Lung (tissue), 12 donors: ENCODE measurements around the gene CDK5RAP3. TPM values are rescaled to one million over a fixed set of nuclear protein-coding genes. Genes with fewer than 3 reads are reported as not detected.
A peak's percentile ranks its signal among the peaks of the same experiment; 100 is the strongest.

ENCODE experiments used
- ATAC-seq: fragments of 200-7000 bp; cut with Tn5 transposase; one replicate; pipeline ENCODE4 v1.9.1; 2020; ENCODE audit warnings: moderate number of reproducible peaks; ENCODE audit not compliant: insufficient read depth, low FRiP score
- DNase-seq, 3 donors: peaks; one replicate each; pipeline ENCODE4 v3.0.0-alpha.2; 2013 to 2017
- H3K27ac ChIP-seq, 2 donors: one replicate each; pipeline ENCODE4 v1.5.1; 2013; ENCODE audit warnings: mild to moderate bottlenecking in 2 of 2, moderate library complexity in 2 of 2, control low read depth in 1 of 2, inconsistent platforms in 1 of 2, low read depth in 1 of 2, low read length in 1 of 2
- H3K27me3 ChIP-seq, 3 donors: one replicate each; pipeline ENCODE4 v1.5.1; 2013; ENCODE audit warnings: low read length in 2 of 3; ENCODE audit not compliant: control insufficient read depth in 3 of 3, insufficient read depth in 3 of 3
- H3K36me3 ChIP-seq, 4 donors: one replicate each; pipeline ENCODE4 v1.5.1; 2013; ENCODE audit warnings: low read length in 4 of 4, mild to moderate bottlenecking in 1 of 4, moderate library complexity in 1 of 4; ENCODE audit not compliant: control insufficient read depth in 4 of 4, insufficient read depth in 4 of 4
- H3K4me1 ChIP-seq, 5 donors: one replicate each; pipeline ENCODE4 v1.5.1; 2013; ENCODE audit warnings: low read length in 5 of 5, mild to moderate bottlenecking in 2 of 5, moderate library complexity in 1 of 5; ENCODE audit not compliant: control insufficient read depth in 5 of 5, insufficient read depth in 5 of 5
- H3K4me3 ChIP-seq: one replicate; pipeline ENCODE4 v1.5.1; 2013; ENCODE audit warnings: mild to moderate bottlenecking, control low read depth, moderate library complexity
- H3K9ac ChIP-seq, 2 donors: one replicate each; pipeline ENCODE4 v1.5.1; 2013; ENCODE audit warnings: low read length in 2 of 2, control low read depth in 1 of 2; ENCODE audit not compliant: insufficient read depth in 1 of 2
- H3K9me3 ChIP-seq, 4 donors: one replicate each; pipeline ENCODE4 v1.5.1; 2013; ENCODE audit warnings: low read length in 3 of 4, mild to moderate bottlenecking in 1 of 4, moderate library complexity in 1 of 4; ENCODE audit not compliant: control insufficient read depth in 4 of 4, insufficient read depth in 3 of 4
- WGBS, 2 donors: extraction: QIAGEN DNeasy Blood & Tissue Kit; methylation state at CpG; one replicate each; pipeline ENCODE4 v1.1.7; 2013; 5-methylcytosine and 5-hydroxymethylcytosine counted together
- polyA plus RNA-seq, 2 donors: library from polyadenylated mRNA; stranded (reverse); fragments of 200-250 nt; gene quantifications; one replicate each; pipeline ENCODE4 v1.2.1, GENCODE V29; 2013
- total RNA-seq, 2 donors: library from RNA; depleted of rRNA in 1 of 2; stranded (reverse); fragments of >200 nt in 1 of 2; gene quantifications; one replicate each; pipeline ENCODE4 v1.2.1, GENCODE V29; 2014 to 2021
- TF ChIP-seq, protein P1 (sequence below): IDR thresholded peaks from 2 replicates; pipeline ENCODE4 v1.5.1; 2012; ENCODE audit warnings: mild to moderate bottlenecking; ENCODE audit errors: control extremely low read depth, extremely low read depth
- donor health status: control.
- donor health status: control.
- donor health status: Bipolar disorder and iron deficiency.
- donor health status: healthy.
- donor health status: DM: yes; HTN: yes; CAD: no.

CDK5RAP3 gene
- total and polyA plus RNA-seq, 4 donors = 129 to 212 (median 153) TPM

DNA sequence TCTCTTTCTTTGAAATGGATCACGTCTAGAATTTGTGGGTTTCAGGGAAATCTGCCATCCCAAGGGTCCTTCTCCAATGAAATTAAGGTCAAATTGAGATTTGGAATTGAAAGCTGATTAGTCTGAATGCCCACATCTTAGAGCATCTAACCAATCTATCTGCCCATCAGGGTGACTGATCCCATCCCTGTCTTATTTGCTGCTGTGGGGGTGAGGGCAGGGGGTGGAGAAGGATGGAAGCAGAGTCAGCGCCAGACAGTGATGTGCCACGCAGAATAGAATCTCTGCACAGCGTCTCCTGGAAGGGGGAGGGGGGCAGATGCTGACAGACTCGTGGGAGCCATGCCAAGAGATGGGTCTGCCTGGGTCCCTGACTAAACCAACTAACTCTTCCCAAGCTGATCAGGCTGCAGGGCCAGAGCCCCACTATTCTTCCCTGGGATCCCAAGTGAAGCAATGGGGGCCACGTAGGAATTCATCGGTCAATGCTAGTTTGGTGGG, 32.1 kb downstream of the CDK5RAP3 start:
- Histone ChIP-seq H3K27me3 (no peaks in the 10 kb centered on the region), H3K9ac (no peak overlapping the region), H3K36me3 (no peaks in the 10 kb centered on the region), H3K4me1 (peaks cover 0 to 16% (median 8%) of the 10 kb centered on the region in 5 donors), H3K4me3 (no peak overlapping the region), H3K27ac (peak overlapping the region in 1 of 2 donors; percentile 8), H3K9me3 (no peaks in the 10 kb centered on the region)
- no peak for DNase-seq
- ATAC-seq = no peak
- 72 to 73% methylated on average over 7 of the region's 7 CpGs for WGBS, 2 donors
- TF ChIP-seq, protein P1, sequence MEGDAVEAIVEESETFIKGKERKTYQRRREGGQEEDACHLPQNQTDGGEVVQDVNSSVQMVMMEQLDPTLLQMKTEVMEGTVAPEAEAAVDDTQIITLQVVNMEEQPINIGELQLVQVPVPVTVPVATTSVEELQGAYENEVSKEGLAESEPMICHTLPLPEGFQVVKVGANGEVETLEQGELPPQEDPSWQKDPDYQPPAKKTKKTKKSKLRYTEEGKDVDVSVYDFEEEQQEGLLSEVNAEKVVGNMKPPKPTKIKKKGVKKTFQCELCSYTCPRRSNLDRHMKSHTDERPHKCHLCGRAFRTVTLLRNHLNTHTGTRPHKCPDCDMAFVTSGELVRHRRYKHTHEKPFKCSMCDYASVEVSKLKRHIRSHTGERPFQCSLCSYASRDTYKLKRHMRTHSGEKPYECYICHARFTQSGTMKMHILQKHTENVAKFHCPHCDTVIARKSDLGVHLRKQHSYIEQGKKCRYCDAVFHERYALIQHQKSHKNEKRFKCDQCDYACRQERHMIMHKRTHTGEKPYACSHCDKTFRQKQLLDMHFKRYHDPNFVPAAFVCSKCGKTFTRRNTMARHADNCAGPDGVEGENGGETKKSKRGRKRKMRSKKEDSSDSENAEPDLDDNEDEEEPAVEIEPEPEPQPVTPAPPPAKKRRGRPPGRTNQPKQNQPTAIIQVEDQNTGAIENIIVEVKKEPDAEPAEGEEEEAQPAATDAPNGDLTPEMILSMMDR = no peak

DNA sequence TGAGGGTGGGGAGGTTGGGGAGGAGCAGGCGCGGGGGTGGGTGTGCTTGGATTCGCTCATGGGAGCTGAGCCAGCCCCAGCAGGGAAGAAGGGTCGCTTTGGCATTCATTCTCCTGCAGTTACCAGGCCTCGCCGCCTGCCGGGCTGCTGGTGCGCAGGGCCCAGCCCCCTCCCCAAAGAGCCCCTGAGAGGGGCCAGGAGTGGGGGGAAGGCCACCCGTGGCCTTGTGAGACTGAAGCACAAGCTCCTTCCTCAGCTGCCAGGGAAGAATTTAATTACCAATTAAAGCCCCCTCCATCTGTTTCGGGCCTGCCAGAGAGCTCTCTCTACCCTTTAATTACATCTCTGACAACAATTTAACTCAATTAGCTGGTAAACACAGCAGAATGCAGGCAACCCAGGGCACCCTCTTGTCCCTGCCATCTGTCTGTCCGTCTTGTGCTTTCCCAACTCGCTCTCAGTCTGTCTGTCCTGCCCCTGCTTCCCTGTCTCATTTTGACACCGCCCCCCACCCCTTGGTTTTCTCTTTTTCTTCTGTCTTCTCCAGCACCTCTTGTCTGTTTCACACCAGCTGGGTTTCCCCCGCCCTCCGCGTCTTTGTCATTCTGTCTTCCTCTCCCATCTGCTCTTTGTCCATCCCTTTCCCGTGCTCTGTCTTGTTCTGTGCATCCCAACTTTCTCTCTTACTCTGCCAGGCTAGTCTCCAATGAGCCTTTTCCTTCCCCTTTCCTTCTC, 32.7 kb downstream of the CDK5RAP3 start:
- Histone ChIP-seq H3K9me3 (no peaks in the 10 kb centered on the region), H3K4me3 (no peak overlapping the region), H3K36me3 (no peaks in the 10 kb centered on the region), H3K4me1 (peaks cover 0 to 16% (median 8%) of the 10 kb centered on the region in 5 donors), H3K27me3 (no peaks in the 10 kb centered on the region), H3K9ac (no peak overlapping the region), H3K27ac (peak overlapping the region in 1 of 2 donors; percentile 20)
- TF ChIP-seq, protein P1 = no peak
- WGBS, 2 donors = 79% methylated on average over 17 of the region's 17 CpGs
- ATAC-seq (no peak), DNase-seq (peak; percentile 48 to 61 (median 53))

DNA sequence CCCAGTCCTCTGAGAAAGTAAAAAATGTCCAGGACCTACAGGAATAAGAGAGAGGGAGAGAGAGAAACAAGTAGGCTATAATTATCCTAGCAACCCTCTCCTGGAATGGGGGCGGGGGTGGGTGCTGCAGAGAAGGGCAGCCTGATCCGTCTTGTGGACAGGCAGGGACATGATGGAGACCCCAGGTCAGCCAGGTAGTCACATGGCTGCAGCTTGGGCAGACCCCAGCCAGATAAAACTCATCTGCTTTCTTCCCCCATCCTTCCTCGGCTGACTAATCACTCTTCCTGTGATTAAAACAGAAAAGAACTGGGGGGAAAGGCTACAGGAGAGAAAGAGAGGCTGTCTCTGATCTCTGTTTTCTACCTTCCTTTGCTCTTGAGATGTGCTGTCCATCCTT, 34.1 kb downstream of the CDK5RAP3 start:
- H3K27ac ChIP-seq = no peak overlapping the region
- no peak overlapping the region for H3K4me3 ChIP-seq
- DNase-seq = no peak
- TF ChIP-seq, protein P1 = no peak
- peaks cover 0 to 16% (median 8%) of the 10 kb centered on the region in 5 donors for H3K4me1 ChIP-seq
- no peaks in the 10 kb centered on the region for H3K36me3 ChIP-seq
- 64 to 77% methylated on average over 3 of the region's 3 CpGs for WGBS, 2 donors
- H3K9me3 ChIP-seq = no peaks in the 10 kb centered on the region
- no peak overlapping the region for H3K9ac ChIP-seq
- ATAC-seq = no peak
- no peaks in the 10 kb centered on the region for H3K27me3 ChIP-seq
